KOPT-K1 (cell line): ENCODE data around the gene GLTP.
"Not testable (repeated sequence)": the region's sequence is repeated elsewhere in the genome, so short reads cannot be mapped to it uniquely, and the experiment has no call there.

ENCODE experiments used
- H3K27ac ChIP-seq: fragments of 200-600 bp; sonication (generic); 2 replicates; pipeline ENCODE4 v1.5.1; 2016; ENCODE audit warnings: antibody characterized with exemption, mild to moderate bottlenecking, low read depth, low read length; ENCODE audit not compliant: poor library complexity, severe bottlenecking
- H3K36me3 ChIP-seq: fragments of 200-600 bp; sonication (generic); 2 replicates; pipeline ENCODE4 v1.5.1; 2017; ENCODE audit warnings: antibody characterized with exemption, mild to moderate bottlenecking, low read length, moderate library complexity; ENCODE audit not compliant: insufficient read depth
- H3K9me3 ChIP-seq: fragments of 200-600 bp; sonication (generic); 2 replicates; pipeline ENCODE4 v1.5.1; 2017; ENCODE audit warnings: antibody characterized with exemption, low read length, mild to moderate bottlenecking; ENCODE audit not compliant: insufficient read depth, poor library complexity, severe bottlenecking

Gene GLTP

GRCh38 chr12:109915171-109916040 lies 35.1 kb upstream of the GLTP start:
- H3K27ac ChIP-seq = no peak overlapping the region
- peaks cover 100% of the 10 kb centered on the region for H3K36me3 ChIP-seq
- H3K9me3 ChIP-seq = no peaks in the 10 kb centered on the region

GRCh38 chr12:109914461-109914860 lies 34.1 kb upstream of the GLTP start:
- Histone ChIP-seq H3K27ac (no peak overlapping the region), H3K36me3 (peaks cover 100% of the 10 kb centered on the region), H3K9me3 (no peaks in the 10 kb centered on the region)

- Histone ChIP-seq H3K36me3 (peaks cover 100% of the 10 kb centered on the region), H3K9me3 (no peaks in the 10 kb centered on the region), H3K27ac (no peak overlapping the region)
Observed at GRCh38 chr12:109912855-109913321, 32.5 kb upstream of the GLTP start.

- H3K9me3 ChIP-seq = no peaks in the 10 kb centered on the region
- H3K36me3 ChIP-seq = peaks cover 100% of the 10 kb centered on the region
- no peak overlapping the region for H3K27ac ChIP-seq
Observed at GRCh38 chr12:109910969-109911348, 30.6 kb upstream of the GLTP start.

GRCh38 chr12:109910254-109910968 lies 30.1 kb upstream of the GLTP start:
- H3K9me3 ChIP-seq = no peaks in the 10 kb centered on the region
- H3K36me3 ChIP-seq = peaks cover 100% of the 10 kb centered on the region
- no peak overlapping the region for H3K27ac ChIP-seq

- H3K27ac ChIP-seq = no peak overlapping the region
- H3K9me3 ChIP-seq = no peaks in the 10 kb centered on the region
- peaks cover 84% of the 10 kb centered on the region for H3K36me3 ChIP-seq
Observed at GRCh38 chr12:109905301-109905700, 25.0 kb upstream of the GLTP start.

DNA sequence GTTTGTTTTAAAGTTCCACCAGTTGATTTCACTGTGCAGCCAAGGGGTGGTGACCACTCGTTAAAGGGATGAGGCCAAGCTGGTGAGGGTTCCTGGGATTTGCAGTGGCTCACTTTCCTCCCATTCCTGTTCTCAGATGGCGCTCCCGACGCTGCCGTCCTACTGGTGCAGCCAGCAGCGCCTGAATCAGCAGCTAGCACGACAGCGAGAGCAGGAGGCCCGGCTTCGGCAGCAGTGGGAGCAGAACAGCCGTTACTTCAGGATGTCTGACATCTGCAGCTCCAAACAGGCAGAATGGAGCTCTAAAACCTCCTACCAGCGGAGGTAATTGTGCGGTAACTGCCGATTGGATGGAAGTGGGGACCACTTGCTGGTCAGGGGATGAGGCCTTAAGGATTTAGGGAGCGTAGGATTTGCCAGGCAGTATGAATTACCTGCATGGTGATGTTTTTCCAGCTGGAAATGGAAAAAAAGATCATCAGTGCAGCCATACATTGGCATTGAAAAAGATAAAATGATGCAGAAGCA lies 22.6 kb upstream of the GLTP start:
- Histone ChIP-seq H3K9me3 (no peaks in the 10 kb centered on the region), H3K27ac (no peak overlapping the region), H3K36me3 (peaks cover 60% of the 10 kb centered on the region)

DNA sequence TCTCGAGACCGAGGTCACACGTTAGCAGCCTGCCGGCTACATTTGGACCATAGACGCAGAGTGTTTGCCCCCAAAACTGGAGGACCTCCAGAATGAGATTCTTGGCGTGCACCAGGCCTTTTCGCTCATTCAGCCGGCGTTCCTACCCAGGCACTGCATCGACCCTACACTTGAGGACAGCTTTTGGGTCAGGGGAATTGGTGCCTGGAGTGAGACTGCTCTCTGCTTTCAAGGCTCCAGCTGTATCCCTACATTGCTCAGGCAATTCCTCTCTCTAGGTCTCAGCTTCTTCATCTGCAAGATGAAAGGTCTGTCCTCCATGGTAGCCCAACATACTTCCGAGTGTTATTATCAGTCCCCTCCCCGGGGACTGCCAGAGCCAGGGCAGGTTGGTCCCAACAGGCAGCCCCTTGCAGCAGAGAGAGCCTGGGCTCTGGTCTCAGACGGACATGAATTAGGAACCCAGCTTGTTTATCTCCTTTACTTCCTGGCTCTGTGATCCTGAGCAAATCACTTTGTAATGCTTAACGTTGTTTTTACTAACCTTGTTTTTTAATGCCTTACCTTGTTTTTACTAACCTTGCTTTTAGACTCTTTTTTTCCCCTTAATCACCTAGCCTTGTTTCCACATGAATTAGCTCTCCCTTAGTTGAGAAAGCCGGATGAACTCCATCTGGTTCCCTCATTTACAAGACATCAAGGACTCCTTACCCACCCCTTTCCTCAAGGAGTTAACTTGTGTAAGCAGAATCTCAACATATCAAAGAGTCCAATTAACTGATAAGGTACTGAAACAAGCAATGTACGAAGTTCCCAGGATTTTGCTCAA lies 20.6 kb upstream of the GLTP start:
- H3K9me3 ChIP-seq = no peaks in the 10 kb centered on the region

DNA sequence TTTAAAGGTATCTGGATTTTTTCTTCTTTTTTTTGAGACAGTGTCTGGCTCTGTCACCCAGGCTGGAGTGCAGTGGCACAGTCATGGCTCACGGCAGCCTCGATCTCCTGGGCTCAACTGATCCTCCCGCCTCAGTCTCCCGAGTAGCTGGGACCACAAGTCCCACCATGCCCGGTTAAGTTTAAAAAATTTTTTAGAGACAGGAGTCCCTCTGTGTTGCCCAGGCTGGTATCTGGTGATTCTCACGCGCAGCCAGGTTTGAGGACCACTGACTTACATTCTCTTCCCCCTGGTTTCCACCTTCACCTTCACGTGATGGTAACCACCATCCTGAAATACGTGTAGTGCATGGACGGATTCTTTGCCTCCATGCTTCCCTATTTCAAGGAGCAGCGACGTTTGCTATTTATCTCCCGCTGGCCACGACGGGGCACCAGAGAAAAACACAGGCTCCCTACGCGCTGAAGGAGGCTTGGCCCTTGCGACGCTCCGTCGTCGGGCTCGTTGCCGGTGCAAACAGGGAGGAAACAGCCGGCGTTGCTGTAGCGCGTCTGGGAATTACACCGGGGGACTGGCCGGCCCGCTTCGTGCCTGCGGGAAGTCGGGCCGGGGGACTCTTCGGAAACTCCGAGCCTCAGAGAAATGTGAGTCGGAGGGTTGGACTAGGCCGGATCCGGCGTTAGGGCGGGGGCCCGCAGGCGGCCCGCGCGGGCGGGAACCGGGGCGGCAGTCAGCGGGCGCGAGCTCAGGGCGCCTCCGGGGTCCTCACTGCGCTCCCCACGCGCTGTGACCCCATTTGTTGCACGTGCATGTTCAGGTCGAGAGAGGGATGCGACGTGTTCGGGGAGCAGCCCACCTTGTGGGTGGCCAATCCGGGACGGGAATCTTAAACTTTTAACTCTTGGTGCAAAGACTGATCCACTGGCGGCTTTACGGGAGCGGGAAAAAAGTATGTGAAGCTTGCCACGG lies 19.7 kb upstream of the GLTP start, which contains the start of gene TCHP:
TSS of gene TCHP (plus strand) at position 492 of the 969 bp plus-strand sequence. CDS start 2,753 bp downstream, outside the sequence.
- peaks cover 31% of the 10 kb centered on the region for H3K36me3 ChIP-seq
- peak within 1 kb of the TSS; percentile 76 for H3K27ac ChIP-seq
- no peaks in the 10 kb centered on the region for H3K9me3 ChIP-seq

More for the DNA sequence above, 20.6 kb upstream of the GLTP start:
- peaks cover 40% of the 10 kb centered on the region for H3K36me3 ChIP-seq
- H3K27ac ChIP-seq = peak overlapping the region; percentile 76

DNA sequence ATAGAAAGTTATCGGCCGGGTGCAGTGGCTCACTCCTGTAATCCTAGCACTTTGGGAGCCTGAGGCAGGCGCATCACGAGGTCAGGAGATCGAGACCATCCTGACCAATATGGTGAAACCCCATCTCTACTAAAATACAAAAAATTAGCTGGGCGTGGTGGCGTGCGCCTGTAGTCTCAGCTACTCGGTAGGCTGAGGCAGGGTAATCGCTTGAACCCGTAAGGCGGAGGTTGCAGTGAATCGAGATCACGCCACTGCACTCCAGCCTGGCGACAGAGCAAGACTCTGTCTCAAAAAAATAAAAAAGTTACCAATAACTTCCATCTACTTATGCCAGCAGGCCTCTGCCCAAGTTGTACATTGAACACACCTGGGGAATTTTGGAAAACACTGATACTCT lies 19.0 kb upstream of the GLTP start:
- Histone ChIP-seq H3K27ac (peak overlapping the region; percentile 76), H3K36me3 (peaks cover 24% of the 10 kb centered on the region)
- H3K9me3 ChIP-seq = not testable (repeated sequence)

GRCh38 chr12:109897029-109897428 lies 16.7 kb upstream of the GLTP start:
- Histone ChIP-seq H3K27ac (no peak overlapping the region), H3K36me3 (peaks cover under 1% of the 10 kb centered on the region; the same call in 1 of the 2 replicates), H3K9me3 (no peaks in the 10 kb centered on the region)

GRCh38 chr12:109896188-109896587 lies 15.8 kb upstream of the GLTP start:
- Histone ChIP-seq H3K27ac (no peak overlapping the region), H3K36me3 (no peaks in the 10 kb centered on the region), H3K9me3 (no peaks in the 10 kb centered on the region)

GRCh38 chr12:109894939-109895338 lies 14.6 kb upstream of the GLTP start:
- H3K27ac ChIP-seq = no peak overlapping the region
- no peaks in the 10 kb centered on the region for H3K36me3 ChIP-seq
- no peaks in the 10 kb centered on the region for H3K9me3 ChIP-seq
